IMR-90 (cell line): ENCODE measurements around the gene KRT6B.

Experiments
- BHLHE40 ChIP-seq: fragments of 150-350 bp; IDR thresholded peaks from 2 replicates; pipeline ENCODE4 v1.6.1; 2016; ENCODE audit warnings: mild to moderate bottlenecking, low read depth, low read length
- CEBPB ChIP-seq: IDR thresholded peaks from 2 replicates; pipeline ENCODE4 v1.6.1; 2012; ENCODE audit warnings: low read depth, low read length, improper control_type of control experiment
- CHD1 ChIP-seq: IDR thresholded peaks from 2 replicates; pipeline ENCODE4 v1.6.1; 2012; ENCODE audit warnings: low read depth, low read length, improper control_type of control experiment
- CTCF ChIP-seq: conservative IDR thresholded peaks from 2 replicates; pipeline ENCODE4 v1.5.1; 2012; ENCODE audit warnings: mild to moderate bottlenecking, low read depth, low read length, improper control_type of control experiment
- FOS ChIP-seq: fragments of 150-350 bp; IDR thresholded peaks from 2 replicates; pipeline ENCODE4 v1.6.1; 2016; ENCODE audit warnings: low read depth, low read length
- MAFK ChIP-seq: IDR thresholded peaks from 2 replicates; pipeline ENCODE4 v1.6.1; 2012; ENCODE audit warnings: low read depth, low read length, improper control_type of control experiment
- MAZ ChIP-seq: IDR thresholded peaks from 2 replicates; pipeline ENCODE4 v1.6.1; 2012; ENCODE audit warnings: low read depth, mild to moderate bottlenecking, low read length, improper control_type of control experiment, moderate library complexity, borderline replicate concordance
- NFE2L2 ChIP-seq: fragments of 150-350 bp; IDR thresholded peaks from 2 replicates; pipeline ENCODE4 v1.6.1; 2016; ENCODE audit warnings: low read depth, mild to moderate bottlenecking, low read length
- POLR2A ChIP-seq: IDR thresholded peaks from 2 replicates; pipeline ENCODE4 v1.6.1; 2012; ENCODE audit warnings: mild to moderate bottlenecking, low read depth, low read length
- RAD21 ChIP-seq: IDR thresholded peaks from 2 replicates; pipeline ENCODE4 v1.6.1; 2012; ENCODE audit warnings: low read length, improper control_type of control experiment
- RCOR1 ChIP-seq: IDR thresholded peaks from 2 replicates; pipeline ENCODE4 v1.6.1; 2012; ENCODE audit warnings: mild to moderate bottlenecking, low read length, improper control_type of control experiment; ENCODE audit not compliant: insufficient replicate concordance
- RFX5 ChIP-seq: IDR thresholded peaks from 2 replicates; pipeline ENCODE4 v1.8.0; 2012; ENCODE audit warnings: low read depth, mild to moderate bottlenecking, low read length, moderate library complexity
- SMC3 ChIP-seq: fragments of 150-350 bp; IDR thresholded peaks from 2 replicates; pipeline ENCODE4 v1.6.1; 2016; ENCODE audit warnings: low read depth, mild to moderate bottlenecking, antibody characterized with exemption, low read length, moderate library complexity
- USF2 ChIP-seq: fragments of 150-350 bp; IDR thresholded peaks from 2 replicates; pipeline ENCODE4 v1.6.1; 2017; ENCODE audit warnings: mild to moderate bottlenecking, antibody characterized with exemption, low read length, low read depth

- TF ChIP-seq CTCF, result no peak
- TF ChIP-seq POLR2A, result no peak
- TF ChIP-seq RFX5, result no peak
- no peak for TF ChIP-seq MAZ
- TF ChIP-seq CEBPB, result no peak
- no peak for TF ChIP-seq NFE2L2
- TF ChIP-seq BHLHE40, result no peak
- TF ChIP-seq RCOR1, result no peak
- TF ChIP-seq USF2, result no peak
- TF ChIP-seq MAFK, result peak; percentile 92
- TF ChIP-seq FOS, result no peak
- TF ChIP-seq SMC3, result no peak
- no peak for TF ChIP-seq CHD1
- no peak for TF ChIP-seq RAD21
Measured at GRCh38 chr12:52473768-52474167, 21.8 kb upstream of the KRT6B start, which contains the start of gene KRT6C.
